IMR-90 (cell line): ENCODE measurements around the gene FOXP1. TPM values are rescaled to one million over a fixed set of nuclear protein-coding genes. Genes with fewer than 3 reads are reported as not detected.

Experiments
- ATAC-seq: fragments of 200-7000 bp; cut with Tn5 transposase; 2 replicates; pipeline ENCODE4 v1.9.1; 2020; ENCODE audit warnings: low read depth, mild to moderate bottlenecking, moderate library complexity
- BruUV-seq: library from RNA; stranded (reverse); fragments of 400-500 nt; replicated peaks from 2 replicates; lab custom pipeline; 2021; lab: Mats Ljungman, UMichigan
- CTCF ChIA-PET: fragments of 300-600 bp; formaldehyde crosslinking; extraction: SDS; loops from one replicate; lab custom pipeline; 2021; ENCODE audit warnings: antibody characterized with exemption; lab: Yijun Ruan, JAX
- POLR2A ChIA-PET: fragments of 300-600 bp; sonication (Branson Sonifier 250); formaldehyde crosslinking; loops from one replicate; lab custom pipeline; 2022; ENCODE audit warnings: antibody characterized with exemption; ENCODE audit not compliant: unreplicated experiment; lab: Charles Lee
- DNase-seq: peaks from one replicate; pipeline ENCODE4 v3.0.0; 2013
- H2AFZ ChIP-seq: replicated peaks from 2 replicates; pipeline ENCODE3; 2013; ENCODE audit warnings: low read length, mild to moderate bottlenecking; ENCODE audit not compliant: poor library complexity
- H2AK5ac ChIP-seq: 2 replicates; pipeline ENCODE4 v1.6.1; 2013; ENCODE audit warnings: low read depth, low read length, inconsistent platforms
- H2AK9ac ChIP-seq: replicated peaks from 2 replicates; pipeline ENCODE3; 2013; ENCODE audit warnings: mild to moderate bottlenecking, low read depth, low read length, moderate library complexity; ENCODE audit not compliant: poor library complexity
- H2BK120ac ChIP-seq: 2 replicates; pipeline ENCODE4 v1.6.1; 2013; ENCODE audit warnings: low read depth, low read length, inconsistent platforms
- H2BK15ac ChIP-seq: 3 replicates; pipeline ENCODE4 v1.6.1; 2013; ENCODE audit warnings: low read depth, low read length, inconsistent platforms
- H2BK20ac ChIP-seq: 2 replicates; pipeline ENCODE4 v1.6.1; 2013; ENCODE audit warnings: low read depth, mild to moderate bottlenecking, inconsistent platforms, low read length, moderate library complexity
- H2BK5ac ChIP-seq: 2 replicates; pipeline ENCODE4 v1.6.1; 2013; ENCODE audit warnings: mild to moderate bottlenecking, low read depth, low read length, inconsistent platforms; ENCODE audit not compliant: poor library complexity, severe bottlenecking
- H3K14ac ChIP-seq: replicated peaks from 2 replicates; pipeline ENCODE4 v1.6.1; 2013; ENCODE audit warnings: low read depth, low read length, inconsistent platforms
- H3K18ac ChIP-seq: 2 replicates; pipeline ENCODE4 v1.6.1; 2013; ENCODE audit warnings: low read depth, low read length, control low read depth
- H3K23ac ChIP-seq: 2 replicates; pipeline ENCODE4 v1.6.1; 2013; ENCODE audit warnings: low read depth, low read length, inconsistent platforms
- H3K27ac ChIP-seq: 2 replicates; pipeline ENCODE4 v1.5.1; 2013; ENCODE audit warnings: mild to moderate bottlenecking, control low read depth, low read length; ENCODE audit not compliant: insufficient read depth
- H3K27me3 ChIP-seq: 2 replicates; pipeline ENCODE4 v1.6.1; 2013; ENCODE audit warnings: low read length; ENCODE audit not compliant: control insufficient read depth, insufficient read depth
- H3K36me3 ChIP-seq: 2 replicates; pipeline ENCODE4 v1.6.1; 2013; ENCODE audit warnings: low read length, mixed read lengths; ENCODE audit not compliant: control insufficient read depth, insufficient read depth
- H3K4ac ChIP-seq: 2 replicates; pipeline ENCODE4 v1.6.1; 2013; ENCODE audit warnings: low read depth, low read length, inconsistent platforms
- H3K4me1 ChIP-seq: 2 replicates; pipeline ENCODE4 v1.6.1; 2013; ENCODE audit warnings: low read length, mixed read lengths; ENCODE audit not compliant: control insufficient read depth, insufficient read depth
- H3K4me2 ChIP-seq: 2 replicates; pipeline ENCODE4 v1.6.1; 2013; ENCODE audit warnings: low read depth, mild to moderate bottlenecking, control low read depth, low read length, moderate library complexity
- H3K4me3 ChIP-seq: 2 replicates; pipeline ENCODE4 v1.5.1; 2013; ENCODE audit warnings: low read depth, mild to moderate bottlenecking, control low read depth, low read length, moderate library complexity; ENCODE audit not compliant: insufficient read depth
- H3K56ac ChIP-seq: 2 replicates; pipeline ENCODE4 v1.6.1; 2013; ENCODE audit warnings: low read length, inconsistent platforms; ENCODE audit not compliant: insufficient read depth; ENCODE audit errors: extremely low read depth
- H3K79me1 ChIP-seq, 2 experiments: 2 replicates each; pipeline ENCODE4 v1.6.1; 2013; ENCODE audit warnings: low read length in 2 of 2, inconsistent platforms in 1 of 2, low read depth in 1 of 2
- H3K9ac ChIP-seq: 2 replicates; pipeline ENCODE4 v1.6.1; 2013; ENCODE audit warnings: low read depth, low read length, control low read depth
- H3K9me1 ChIP-seq: 2 replicates; pipeline ENCODE4 v1.6.1; 2013; ENCODE audit warnings: low read length, inconsistent platforms; ENCODE audit not compliant: insufficient read depth
- H3K9me3 ChIP-seq: 2 replicates; pipeline ENCODE4 v1.6.1; 2013; ENCODE audit warnings: low read length; ENCODE audit not compliant: control insufficient read depth, insufficient read depth
- H4K20me1 ChIP-seq: 2 replicates; pipeline ENCODE4 v1.6.1; 2013; ENCODE audit warnings: low read length, inconsistent platforms; ENCODE audit not compliant: insufficient read depth
- H4K5ac ChIP-seq: 2 replicates; pipeline ENCODE4 v1.6.1; 2013; ENCODE audit warnings: mild to moderate bottlenecking, low read depth, low read length, control low read depth
- H4K8ac ChIP-seq, 2 experiments: 2 replicates each; pipeline ENCODE4 v1.6.1; 2013; ENCODE audit warnings: low read depth in 2 of 2, low read length in 2 of 2, control low read depth in 1 of 2, inconsistent platforms in 1 of 2
- H4K91ac ChIP-seq: 2 replicates; pipeline ENCODE4 v1.6.1; 2013; ENCODE audit warnings: low read depth, low read length, inconsistent platforms; ENCODE audit not compliant: insufficient read depth
- CEBPB ChIP-seq: IDR thresholded peaks from 2 replicates; pipeline ENCODE4 v1.6.1; 2012; ENCODE audit warnings: low read depth, low read length, improper control_type of control experiment
- CHD1 ChIP-seq: IDR thresholded peaks from 2 replicates; pipeline ENCODE4 v1.6.1; 2012; ENCODE audit warnings: low read depth, low read length, improper control_type of control experiment
- CTCF ChIP-seq: conservative IDR thresholded peaks from 2 replicates; pipeline ENCODE4 v1.5.1; 2012; ENCODE audit warnings: mild to moderate bottlenecking, low read depth, low read length, improper control_type of control experiment
- MAFK ChIP-seq: IDR thresholded peaks from 2 replicates; pipeline ENCODE4 v1.6.1; 2012; ENCODE audit warnings: low read depth, low read length, improper control_type of control experiment
- MAZ ChIP-seq: IDR thresholded peaks from 2 replicates; pipeline ENCODE4 v1.6.1; 2012; ENCODE audit warnings: low read depth, mild to moderate bottlenecking, low read length, improper control_type of control experiment, moderate library complexity, borderline replicate concordance
- MXI1 ChIP-seq: IDR thresholded peaks from 2 replicates; pipeline ENCODE4 v1.6.1; 2012; ENCODE audit warnings: low read depth, mild to moderate bottlenecking, low read length, moderate library complexity, borderline replicate concordance
- NFE2L2 ChIP-seq: fragments of 150-350 bp; IDR thresholded peaks from 2 replicates; pipeline ENCODE4 v1.6.1; 2016; ENCODE audit warnings: low read depth, mild to moderate bottlenecking, low read length
- RCOR1 ChIP-seq: IDR thresholded peaks from 2 replicates; pipeline ENCODE4 v1.6.1; 2012; ENCODE audit warnings: mild to moderate bottlenecking, low read length, improper control_type of control experiment; ENCODE audit not compliant: insufficient replicate concordance
- WGBS, 2 experiments: methylation state at CpG; one replicate each; pipeline versions ENCODE4 v1.1.5 to v1.1.7; 2013; ENCODE audit warnings: missing lambda C conversion rate in 2 of 2; ENCODE audit not compliant: insufficient read length in 1 of 2; ENCODE audit errors: extremely low coverage in 2 of 2; 5-methylcytosine and 5-hydroxymethylcytosine counted together
- dilution Hi-C: fragments of 300-500 bp; cut with HindIII; formaldehyde crosslinking; loops from one replicate; pipeline ENCODE4 v1.14.3; 2018; ENCODE audit warnings: low sequenced_read_pairs; ENCODE audit not compliant: unreplicated experiment
- in situ Hi-C: fragments of 300-500 bp; cut with MboI; formaldehyde crosslinking; loops from 3 replicates; pipeline ENCODE4 v1.14.3; 2019; ENCODE audit warnings: low sequenced_read_pairs, inconsistent platforms, mixed read lengths
- intact Hi-C: fragments of 100-400 bp; cut with micrococcal nuclease; formaldehyde crosslinking; loops from 2 replicates; pipeline ENCODE4 v1.10.0; 2022
- polyA plus RNA-seq, 3 experiments: library from polyadenylated mRNA; depleted of rRNA; stranded (reverse); fragments of >200 nt; gene quantifications; 2 replicates each; pipeline ENCODE4 v1.2.3, GENCODE V29; 2012; ENCODE audit warnings: low replicate concordance in 1 of 3
- total RNA-seq: library from RNA; depleted of rRNA; stranded (reverse); fragments of >200 nt; gene quantifications from 2 replicates; pipeline ENCODE4 v1.2.3, GENCODE V29; 2012

FOXP1 gene
- total and polyA plus RNA-seq, 2 of the 4 experiments (the other 2 are of a cell fraction) = 37.0 to 132 TPM

DNA sequence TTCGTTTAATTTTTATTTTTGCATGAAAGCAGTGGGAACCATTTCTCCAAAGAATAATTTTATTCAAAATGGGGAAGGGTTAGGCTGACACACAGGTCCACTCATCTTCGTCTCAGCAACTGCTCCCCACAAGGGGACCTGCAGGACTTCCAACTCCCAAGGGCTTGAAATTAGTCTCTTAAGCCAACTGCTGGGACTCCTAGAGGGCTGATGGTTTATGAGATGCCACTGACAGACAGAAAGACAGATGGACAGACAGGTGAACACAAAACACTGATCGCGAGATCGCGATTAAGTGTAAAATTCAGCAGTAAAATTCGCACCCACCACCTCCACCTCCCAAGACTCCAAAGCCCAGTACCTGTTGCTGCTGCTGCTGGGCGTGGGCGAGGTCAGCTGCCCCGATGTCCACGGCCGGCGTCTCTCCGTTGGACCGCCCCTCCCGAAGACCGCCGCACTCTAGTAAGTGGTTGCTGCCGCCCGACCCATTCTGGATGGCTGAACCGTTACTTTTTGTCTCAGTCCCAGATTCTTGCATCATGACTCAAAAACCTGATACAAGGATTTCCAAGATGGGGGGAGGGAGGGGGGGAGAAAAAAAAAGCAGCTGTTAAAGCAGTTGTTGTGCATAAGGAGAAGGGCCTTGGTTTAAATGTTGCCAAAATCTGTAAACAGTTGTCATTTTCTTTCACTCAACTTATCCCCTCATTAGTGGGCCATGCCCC lies 385.5 kb downstream of the FOXP1 start:
- no peak overlapping the region for H3K18ac ChIP-seq
- no peak overlapping the region for H2BK120ac ChIP-seq
- H4K8ac ChIP-seq = no peak overlapping the region
- no peak overlapping the region for H2BK5ac ChIP-seq
- peak overlapping the region; percentile 5; the same call in 1 of the 2 replicates for H2AK5ac ChIP-seq
- TF ChIP-seq NFE2L2 (no peak), MAZ (no peak), CEBPB (no peak), CTCF (no peak), MXI1 (no peak), RCOR1 (no peak), MAFK (no peak), CHD1 (no peak)
- BruUV-seq = no TSS peak
- no peak overlapping the region for H3K9ac ChIP-seq
- no peak overlapping the region for H4K5ac ChIP-seq
- no peak overlapping the region for H3K4me3 ChIP-seq
- POLR2A ChIA-PET = no interaction called here
- H3K4me1 ChIP-seq = peaks cover 11% of the 10 kb centered on the region
- H3K27me3 ChIP-seq = no peaks in the 10 kb centered on the region
- H2AFZ ChIP-seq = no peak overlapping the region
- H3K9me3 ChIP-seq = no peaks in the 10 kb centered on the region
- in situ Hi-C loops = no loop called here
- no peak overlapping the region for H3K23ac ChIP-seq
- no peak overlapping the region for H2BK20ac ChIP-seq
- no peak overlapping the region for H3K14ac ChIP-seq
- peaks cover 3 to 22% of the 10 kb centered on the region in 2 experiments; a peak in 3 of 4 replicates for H3K79me1 ChIP-seq
- peaks cover 5% of the 10 kb centered on the region; the same call in 1 of the 2 replicates for H3K9me1 ChIP-seq
- CTCF ChIA-PET = no interaction called here
- intact Hi-C loops = no loop called here
- WGBS, 2 experiments = 98% methylated on average over 9 of the region's 21 CpGs; no CpG with 5 or more reads in 1 of the 2 experiments
- DNase-seq (no peak), ATAC-seq (no peak)
- H3K27ac ChIP-seq = no peak overlapping the region
- H2BK15ac ChIP-seq = no peak overlapping the region; the same call in 2 of the 3 replicates
- H3K56ac ChIP-seq = no peak overlapping the region
- H4K20me1 ChIP-seq = no peaks in the 10 kb centered on the region
- H3K36me3 ChIP-seq = no peaks in the 10 kb centered on the region; the same call in none of the 2 replicates
- no peak overlapping the region for H2AK9ac ChIP-seq
- no peak overlapping the region for H3K4me2 ChIP-seq
- dilution Hi-C loops = no loop called here
- no peak overlapping the region for H4K91ac ChIP-seq
- H3K4ac ChIP-seq = no peak overlapping the region
